Uterus (tissue), 4 donors: Measurements from ENCODE around the gene GALNT18. TPM values are rescaled to one million over a fixed set of nuclear protein-coding genes. Genes with fewer than 3 reads are reported as not detected.

Experiments used
- DNase-seq, 2 donors: peaks; one replicate each; pipeline ENCODE4 v3.0.0-alpha.2; 2019 to 2020
- H3K27ac ChIP-seq, 2 donors: fragments of 200-600 bp; sonication (generic); 1 replicate in 1 of 2; 2 replicates in 1 of 2; pipeline ENCODE4 v1.5.1; 2016 to 2018
- H3K27me3 ChIP-seq, 2 donors: fragments of 200-600 bp; sonication (generic); one replicate each; pipeline ENCODE4 v1.5.1; 2018 to 2019; ENCODE audit warnings: control low read depth in 1 of 2
- H3K36me3 ChIP-seq, 2 donors: fragments of 200-600 bp; sonication (generic); one replicate each; pipeline ENCODE4 v1.5.1; 2019; ENCODE audit warnings: control low read depth in 1 of 2
- H3K4me1 ChIP-seq, 2 donors: fragments of 200-600 bp; sonication (generic); one replicate each; pipeline ENCODE4 v1.5.1; 2018 to 2019; ENCODE audit warnings: control low read depth in 1 of 2
- H3K4me3 ChIP-seq, 2 donors: fragments of 200-600 bp; sonication (generic); 1 replicate in 1 of 2; 2 replicates in 1 of 2; pipeline ENCODE4 v1.5.1; 2018 to 2019; ENCODE audit warnings: mild to moderate bottlenecking in 1 of 2
- H3K9me3 ChIP-seq, 2 donors: fragments of 200-600 bp; sonication (generic); one replicate each; pipeline ENCODE4 v1.5.1; 2019; ENCODE audit warnings: control low read depth in 1 of 2
- POLR2A ChIP-seq, 2 donors: fragments of 450-650 bp; IDR thresholded peaks; one replicate each; pipeline ENCODE4 v1.6.1; 2016; ENCODE audit warnings: antibody characterized with exemption in 2 of 2, mild to moderate bottlenecking in 1 of 2, moderate library complexity in 1 of 2
- intact Hi-C: fragments of 100-400 bp; cut with DNase I; formaldehyde crosslinking; loops from one replicate; pipeline ENCODE4 v1.15.1; 2023; ENCODE audit warnings: low total_unique reads
- total RNA-seq, 4 donors: library from RNA; depleted of rRNA in 3 of 4; stranded (reverse); fragments of >200 nt in 3 of 4; gene quantifications; one replicate each; pipeline versions ENCODE4 v1.1.0 to v1.2.4, GENCODE V29; 2014 to 2023
- TF ChIP-seq, protein P1 (sequence below), 4 experiments: fragments of 200-600 bp in 2 of 4; fragments of 450-650 bp in 2 of 4; sonication (generic) in 2 of 4; IDR thresholded peaks; one replicate each; pipeline ENCODE4 v1.5.1; 2016 to 2019; ENCODE audit warnings: antibody characterized with exemption in 4 of 4, mild to moderate bottlenecking in 2 of 4, moderate library complexity in 1 of 4
- donor health status: DM: yes; HTN: yes; CAD: no.

The GALNT18 gene
- total RNA-seq, 4 donors from 2014 or later: 21.4 to 35.1 (median 27.3) TPM

DNA sequence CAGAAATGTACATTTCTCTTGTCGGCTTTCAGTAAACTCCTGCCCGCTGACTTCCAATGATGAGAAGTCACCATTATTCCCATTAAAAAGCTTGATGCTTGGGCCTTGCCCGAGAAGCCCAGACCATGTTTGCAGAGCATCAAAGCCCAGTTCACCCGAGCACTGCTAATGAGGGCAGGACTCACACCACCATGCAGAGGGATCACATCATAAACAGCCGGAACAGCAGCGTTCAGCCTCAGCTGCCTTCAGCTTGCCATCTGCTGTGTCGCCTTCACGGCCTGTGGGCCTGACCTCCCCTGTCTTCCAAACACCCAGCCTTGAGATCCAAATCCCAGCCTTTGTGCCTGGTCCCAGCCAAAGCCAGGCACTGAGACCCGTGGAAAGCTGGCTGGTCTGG lies 163.3 kb downstream of the GALNT18 start:
- intact Hi-C loops: no loop called here

DNA sequence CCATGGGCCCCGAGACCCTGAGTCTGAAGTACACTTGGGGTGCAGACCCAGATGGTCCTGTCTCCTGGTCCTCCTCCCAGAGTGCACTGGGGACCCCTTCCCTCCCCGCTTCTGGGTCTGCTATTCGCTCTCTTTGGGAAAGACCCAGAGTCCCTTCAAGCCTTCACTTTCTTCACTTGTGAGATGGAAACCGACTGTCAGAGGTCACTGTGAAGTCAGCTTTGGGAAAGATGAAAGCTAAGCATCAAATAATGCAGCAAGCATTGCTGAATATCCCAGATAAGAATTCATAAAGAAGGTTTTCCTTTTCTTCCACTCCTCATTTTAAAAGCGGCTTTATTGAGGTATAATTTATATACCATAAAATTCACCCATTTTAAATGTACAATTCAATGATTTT lies 163.8 kb downstream of the GALNT18 start:
- no peaks in the 10 kb centered on the region for H3K4me1 ChIP-seq
- H3K9me3 ChIP-seq: no peaks in the 10 kb centered on the region

More for the DNA sequence above, 163.3 kb downstream of the GALNT18 start:
- H3K27ac ChIP-seq: no peak overlapping the region
- no peaks in the 10 kb centered on the region for H3K4me1 ChIP-seq
- H3K36me3 ChIP-seq: no peaks in the 10 kb centered on the region
- H3K9me3 ChIP-seq: no peaks in the 10 kb centered on the region
- TF ChIP-seq POLR2A (IDR thresholded peaks at IDR 0.05): no peak
- TF ChIP-seq, protein P1, sequence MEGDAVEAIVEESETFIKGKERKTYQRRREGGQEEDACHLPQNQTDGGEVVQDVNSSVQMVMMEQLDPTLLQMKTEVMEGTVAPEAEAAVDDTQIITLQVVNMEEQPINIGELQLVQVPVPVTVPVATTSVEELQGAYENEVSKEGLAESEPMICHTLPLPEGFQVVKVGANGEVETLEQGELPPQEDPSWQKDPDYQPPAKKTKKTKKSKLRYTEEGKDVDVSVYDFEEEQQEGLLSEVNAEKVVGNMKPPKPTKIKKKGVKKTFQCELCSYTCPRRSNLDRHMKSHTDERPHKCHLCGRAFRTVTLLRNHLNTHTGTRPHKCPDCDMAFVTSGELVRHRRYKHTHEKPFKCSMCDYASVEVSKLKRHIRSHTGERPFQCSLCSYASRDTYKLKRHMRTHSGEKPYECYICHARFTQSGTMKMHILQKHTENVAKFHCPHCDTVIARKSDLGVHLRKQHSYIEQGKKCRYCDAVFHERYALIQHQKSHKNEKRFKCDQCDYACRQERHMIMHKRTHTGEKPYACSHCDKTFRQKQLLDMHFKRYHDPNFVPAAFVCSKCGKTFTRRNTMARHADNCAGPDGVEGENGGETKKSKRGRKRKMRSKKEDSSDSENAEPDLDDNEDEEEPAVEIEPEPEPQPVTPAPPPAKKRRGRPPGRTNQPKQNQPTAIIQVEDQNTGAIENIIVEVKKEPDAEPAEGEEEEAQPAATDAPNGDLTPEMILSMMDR (IDR thresholded peaks at IDR 0.05): no peak
- no peaks in the 10 kb centered on the region for H3K27me3 ChIP-seq
- DNase-seq: no peak
- no peak overlapping the region for H3K4me3 ChIP-seq

DNA sequence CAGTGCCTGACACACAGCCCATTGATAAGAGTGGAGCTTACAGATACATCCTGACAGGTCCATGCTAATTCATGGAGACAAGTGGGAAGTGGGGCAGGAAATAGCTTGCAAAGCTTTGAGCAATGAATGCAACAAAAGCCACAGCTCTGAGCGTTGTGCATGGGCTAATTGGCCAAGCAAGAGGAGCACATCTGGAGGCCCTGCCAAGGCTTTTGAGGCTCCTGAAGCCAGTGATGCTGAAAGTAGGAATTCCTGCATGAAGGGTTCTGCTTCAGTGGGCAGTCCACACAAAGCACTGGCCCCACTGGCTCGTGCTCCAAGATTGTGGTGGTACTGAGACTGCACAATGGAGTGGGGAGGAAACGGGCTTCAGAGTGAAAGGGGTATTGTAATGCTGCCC lies 164.9 kb downstream of the GALNT18 start:
- no peaks in the 10 kb centered on the region for H3K27me3 ChIP-seq
- H3K36me3 ChIP-seq: no peaks in the 10 kb centered on the region
- H3K4me1 ChIP-seq: no peaks in the 10 kb centered on the region
- no peaks in the 10 kb centered on the region for H3K9me3 ChIP-seq
- TF ChIP-seq, protein P1 (IDR thresholded peaks at IDR 0.05): no peak
- no peak for TF ChIP-seq POLR2A (IDR thresholded peaks at IDR 0.05)
- H3K27ac ChIP-seq: no peak overlapping the region
- no peak overlapping the region for H3K4me3 ChIP-seq
- DNase-seq: no peak
- intact Hi-C loops: no loop called here

More for the DNA sequence above, 163.8 kb downstream of the GALNT18 start:
- no peak overlapping the region for H3K27ac ChIP-seq
- intact Hi-C loops: no loop called here
- H3K4me3 ChIP-seq: no peak overlapping the region
- H3K27me3 ChIP-seq: no peaks in the 10 kb centered on the region
- no peak for DNase-seq
- H3K36me3 ChIP-seq: no peaks in the 10 kb centered on the region
- TF ChIP-seq, protein P1 (IDR thresholded peaks at IDR 0.05): no peak
- no peak for TF ChIP-seq POLR2A (IDR thresholded peaks at IDR 0.05)

DNA sequence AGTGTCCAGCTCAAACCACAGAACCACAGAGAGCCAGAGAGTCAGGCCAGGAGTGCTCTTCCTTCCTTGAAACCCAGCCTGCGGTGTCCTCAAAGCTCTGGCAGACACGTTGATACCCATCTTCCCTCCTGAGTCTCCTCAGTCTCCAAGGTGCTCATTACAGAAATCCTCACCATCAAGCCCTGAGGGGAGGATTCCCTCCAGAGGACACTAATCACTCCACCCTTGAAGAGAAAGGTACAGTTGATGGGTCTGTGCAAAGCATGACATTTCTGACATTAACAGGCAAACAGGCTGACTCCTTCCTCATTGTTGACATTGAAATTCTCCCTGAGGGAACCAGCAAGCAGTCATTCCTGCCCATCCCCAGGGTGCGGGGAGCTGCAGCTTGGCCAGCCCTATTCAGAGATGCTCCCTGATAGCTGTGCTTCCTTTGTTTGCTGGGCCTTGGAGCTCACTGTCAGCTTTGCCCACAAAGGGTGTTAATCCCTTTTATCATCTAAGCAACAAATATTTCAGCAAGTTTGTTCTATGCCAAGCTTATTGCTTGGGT lies 167.1 kb downstream of the GALNT18 start:
- intact Hi-C loops: no loop called here
- Histone ChIP-seq H3K4me3 (no peak overlapping the region), H3K9me3 (no peaks in the 10 kb centered on the region), H3K36me3 (no peaks in the 10 kb centered on the region), H3K4me1 (no peaks in the 10 kb centered on the region), H3K27ac (no peak overlapping the region), H3K27me3 (no peaks in the 10 kb centered on the region)
- TF ChIP-seq POLR2A (IDR thresholded peaks at IDR 0.05): no peak
- TF ChIP-seq, protein P1 (IDR thresholded peaks at IDR 0.05): no peak
- DNase-seq: no peak

DNA sequence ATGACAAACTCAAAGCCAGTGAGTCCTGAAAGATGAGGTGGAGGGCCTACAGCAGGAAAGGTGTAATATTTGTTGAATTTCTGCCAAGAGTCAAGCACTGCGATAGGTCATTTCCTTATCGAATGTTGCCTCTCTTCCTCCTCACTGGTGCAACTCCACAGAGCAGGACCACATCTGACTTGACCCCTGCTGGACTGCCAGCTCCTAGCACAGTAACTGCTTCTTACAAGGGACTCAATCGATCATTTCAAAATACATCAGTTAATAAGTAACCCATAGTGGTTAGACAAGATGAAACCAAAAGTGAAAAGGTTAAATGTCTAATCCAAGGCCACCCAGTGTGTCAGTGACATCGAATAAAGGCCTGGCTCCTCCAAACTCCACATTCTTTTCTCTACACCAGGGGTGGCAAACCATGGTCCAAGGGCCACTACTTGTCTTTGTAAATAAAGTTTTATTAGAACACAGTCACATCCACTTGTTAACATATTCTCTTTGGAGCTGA lies 170.3 kb downstream of the GALNT18 start:
- Histone ChIP-seq H3K27ac (no peak overlapping the region), H3K36me3 (no peaks in the 10 kb centered on the region), H3K4me1 (no peaks in the 10 kb centered on the region), H3K9me3 (no peaks in the 10 kb centered on the region), H3K4me3 (no peak overlapping the region), H3K27me3 (no peaks in the 10 kb centered on the region)
- DNase-seq: no peak
- TF ChIP-seq POLR2A (IDR thresholded peaks at IDR 0.05): no peak
- TF ChIP-seq, protein P1 (IDR thresholded peaks at IDR 0.05): no peak
- intact Hi-C loops: no loop called here
